Activated CD4-positive, alpha-beta T cell treated with anti-CD3 and anti-CD28 coated beads, Interleukin-2, amount 10 ng/mL, durations not matched to agents 7 days and 5 days (primary cell): ENCODE results near the gene LGALS7B. TPM values are rescaled to one million over a fixed set of nuclear protein-coding genes. Genes with fewer than 3 reads are reported as not detected.
"Not testable (repeated sequence)": the region's sequence is repeated elsewhere in the genome, so short reads cannot be mapped to it uniquely, and the experiment has no call there.

Experiments used
- CTCF ChIA-PET: fragments of 350-600 bp; sonication (Branson Sonifier 250); formaldehyde crosslinking; loops from one replicate; lab custom pipeline; 2021; ENCODE audit warnings: antibody characterized with exemption; lab: Charles Lee
- POLR2A ChIA-PET: fragments of 350-600 bp; sonication (Branson Sonifier 250); formaldehyde crosslinking; loops from one replicate; lab custom pipeline; 2021; ENCODE audit warnings: antibody characterized with exemption; lab: Charles Lee
- DNase-seq: peaks from one replicate; pipeline ENCODE4 v3.0.0-alpha.2; 2020
- H3K27ac Mint-ChIP-seq: one replicate; pipeline ENCODE4 v1.8.0; 2021; ENCODE audit warnings: mild to moderate bottlenecking, moderate library complexity, mixed read lengths
- H3K27me3 Mint-ChIP-seq: one replicate; pipeline ENCODE4 v1.8.0; 2021; ENCODE audit warnings: mixed read lengths
- H3K36me3 Mint-ChIP-seq: one replicate; pipeline ENCODE4 v1.8.0; 2021; ENCODE audit warnings: low read depth, mixed read lengths
- H3K4me1 Mint-ChIP-seq: one replicate; pipeline ENCODE4 v1.8.0; 2021; ENCODE audit warnings: mixed read lengths
- H3K4me3 Mint-ChIP-seq: one replicate; pipeline ENCODE4 v1.8.0; 2021; ENCODE audit warnings: mild to moderate bottlenecking, moderate library complexity, mixed read lengths
- H3K9me3 Mint-ChIP-seq: one replicate; pipeline ENCODE4 v1.8.0; 2021; ENCODE audit warnings: mixed read lengths
- total RNA-seq, 2 experiments: library from RNA; stranded (reverse); gene quantifications; one replicate each; pipeline ENCODE4 v1.2.3, GENCODE V29; 2021

Gene LGALS7B
- total RNA-seq, 2 experiments from 2014 or later = not detected

- H3K4me1 Mint-ChIP-seq, H3K27ac Mint-ChIP-seq, H3K36me3 Mint-ChIP-seq, H3K4me3 Mint-ChIP-seq, POLR2A ChIA-PET, H3K9me3 Mint-ChIP-seq, DNase-seq, CTCF ChIA-PET: not testable (repeated sequence)
- peaks cover 14% of the 10 kb centered on the region for H3K27me3 Mint-ChIP-seq
These were observed 34.8 kb upstream of the LGALS7B start for GRCh38 chr19:38754196-38754595.

- H3K27me3 Mint-ChIP-seq = no peaks in the 10 kb centered on the region
These were observed 29.4 kb upstream of the LGALS7B start for GRCh38 chr19:38759590-38760003.

GRCh38 chr19:38760805-38761517, 28.0 kb upstream of the LGALS7B start:
- not testable (repeated sequence) for H3K4me3 Mint-ChIP-seq, H3K27me3 Mint-ChIP-seq, H3K27ac Mint-ChIP-seq, DNase-seq, H3K9me3 Mint-ChIP-seq, H3K4me1 Mint-ChIP-seq, H3K36me3 Mint-ChIP-seq
- POLR2A ChIA-PET = interaction anchor here (0.6 to 0.8 kb wide), 2 partner anchors 8 to 121 kb away, joined by 3 to 6 read pairs; no protein-coding TSS in a partner anchor
- CTCF ChIA-PET = interaction anchor here (0.6 kb wide), 2 partner anchors 9 to 25 kb away, joined by 3 read pairs; no protein-coding TSS in a partner anchor

More at GRCh38 chr19:38759590-38760003, 29.4 kb upstream of the LGALS7B start:
- ChIA-PET CTCF (no interaction called here), POLR2A (no interaction called here)
- DNase-seq = no peak
- Mint-ChIP-seq H3K27ac (no peak overlapping the region), H3K9me3 (no peaks in the 10 kb centered on the region), H3K36me3 (no peaks in the 10 kb centered on the region), H3K4me3 (no peak overlapping the region), H3K4me1 (peaks cover 2% of the 10 kb centered on the region)

GRCh38 chr19:38761884-38762389, 27.1 kb upstream of the LGALS7B start:
- DNase-seq, H3K9me3 Mint-ChIP-seq, H3K27ac Mint-ChIP-seq, H3K27me3 Mint-ChIP-seq, H3K36me3 Mint-ChIP-seq, H3K4me1 Mint-ChIP-seq, H3K4me3 Mint-ChIP-seq, CTCF ChIA-PET: not testable (repeated sequence)
- POLR2A ChIA-PET = interaction anchor here (0.6 kb wide), 2 partner anchors 42 to 120 kb away, joined by 3 to 6 read pairs; no protein-coding TSS in a partner anchor

- no peak for DNase-seq
- Mint-ChIP-seq H3K4me3 (no peak overlapping the region), H3K4me1 (peaks cover 4% of the 10 kb centered on the region), H3K36me3 (no peaks in the 10 kb centered on the region), H3K9me3 (no peaks in the 10 kb centered on the region), H3K27me3 (peaks cover 2% of the 10 kb centered on the region), H3K27ac (no peak overlapping the region)
- CTCF ChIA-PET = interaction anchor here (0.6 kb wide), 1 partner anchor 102 kb away, joined by 4 read pairs; no protein-coding TSS in a partner anchor
- POLR2A ChIA-PET = no interaction called here
These were observed 25.2 kb upstream of the LGALS7B start for GRCh38 chr19:38763795-38764220.

GRCh38 chr19:38765214-38765613, 23.8 kb upstream of the LGALS7B start:
- POLR2A ChIA-PET = no interaction called here
- CTCF ChIA-PET = no interaction called here
- DNase-seq = no peak
- Mint-ChIP-seq H3K9me3 (no peaks in the 10 kb centered on the region), H3K27ac (no peak overlapping the region), H3K4me3 (no peak overlapping the region), H3K27me3 (peaks cover 2% of the 10 kb centered on the region), H3K36me3 (no peaks in the 10 kb centered on the region), H3K4me1 (peaks cover 11% of the 10 kb centered on the region)

- ChIA-PET CTCF (no interaction called here), POLR2A (no interaction called here)
- peaks cover 2% of the 10 kb centered on the region for H3K27me3 Mint-ChIP-seq
- no peak overlapping the region for H3K4me3 Mint-ChIP-seq
- peaks cover 10% of the 10 kb centered on the region for H3K4me1 Mint-ChIP-seq
- no peaks in the 10 kb centered on the region for H3K36me3 Mint-ChIP-seq
- no peaks in the 10 kb centered on the region for H3K9me3 Mint-ChIP-seq
- no peak overlapping the region for H3K27ac Mint-ChIP-seq
- DNase-seq = no peak
These were observed 22.5 kb upstream of the LGALS7B start for GRCh38 chr19:38766276-38767047.

GRCh38 chr19:38769635-38770211, 19.3 kb upstream of the LGALS7B start:
- H3K9me3 Mint-ChIP-seq = no peaks in the 10 kb centered on the region
- peak overlapping the region; percentile 84 for H3K27ac Mint-ChIP-seq
- peaks cover 2% of the 10 kb centered on the region for H3K27me3 Mint-ChIP-seq
- no peaks in the 10 kb centered on the region for H3K36me3 Mint-ChIP-seq
- H3K4me1 Mint-ChIP-seq = peaks cover 9% of the 10 kb centered on the region
- CTCF ChIA-PET = interaction anchor here (0.6 to 1.6 kb wide), 31 partner anchors 8 to 161 kb away, joined by 3 to 10 read pairs (median 3); partner anchors contain the start of genes MAP4K1, MRPS12 and SARS2
- DNase-seq = peak; percentile 91
- H3K4me3 Mint-ChIP-seq = peak overlapping the region; percentile 57
- POLR2A ChIA-PET = interaction anchor here (1.2 kb wide), 1 partner anchor 9 kb away, joined by 3 read pairs; no protein-coding TSS in a partner anchor

- POLR2A ChIA-PET, H3K27me3 Mint-ChIP-seq, H3K27ac Mint-ChIP-seq, H3K36me3 Mint-ChIP-seq, H3K4me3 Mint-ChIP-seq, H3K9me3 Mint-ChIP-seq, DNase-seq, H3K4me1 Mint-ChIP-seq: not testable (repeated sequence)
- CTCF ChIA-PET = interaction anchor here (0.7 to 1.6 kb wide), 22 partner anchors 9 to 153 kb away, joined by 3 to 10 read pairs (median 4); partner anchors contain the start of gene MAP4K1
These were observed 18.6 kb upstream of the LGALS7B start for GRCh38 chr19:38770228-38770948.

- H3K4me3 Mint-ChIP-seq, H3K27ac Mint-ChIP-seq, H3K36me3 Mint-ChIP-seq, CTCF ChIA-PET, H3K4me1 Mint-ChIP-seq, H3K27me3 Mint-ChIP-seq, POLR2A ChIA-PET, DNase-seq, H3K9me3 Mint-ChIP-seq: not testable (repeated sequence)
These were observed 18.1 kb upstream of the LGALS7B start for GRCh38 chr19:38770949-38771275.

- H3K27ac Mint-ChIP-seq, POLR2A ChIA-PET, H3K4me3 Mint-ChIP-seq, H3K4me1 Mint-ChIP-seq, DNase-seq, H3K27me3 Mint-ChIP-seq, H3K36me3 Mint-ChIP-seq, H3K9me3 Mint-ChIP-seq, CTCF ChIA-PET: not testable (repeated sequence)
These were observed 17.4 kb upstream of the LGALS7B start for GRCh38 chr19:38771569-38771968.
